Glomerular visceral epithelial cell (primary cell): ENCODE results near the gene CLRN1.

ENCODE experiments used
- DNase-seq: peaks from one replicate; pipeline ENCODE4 v3.0.0-alpha.2; 2016; ENCODE audit errors: extremely low spot score

Gene CLRN1

GRCh38 chr3:150876611-150877265, 95.8 kb downstream of the CLRN1 start:
- no peak for DNase-seq
